Measurements from ENCODE around the gene OARD1. TPM values are rescaled to one million over a fixed set of nuclear protein-coding genes. Genes with fewer than 3 reads are reported as not detected.

The OARD1 gene
- total and polyA plus RNA-seq, 2 of the 8 experiments (the other 6 are each of a cell fraction or from before 2014, with no cell fraction given) = 16.8 to 35.8 TPM

DNA sequence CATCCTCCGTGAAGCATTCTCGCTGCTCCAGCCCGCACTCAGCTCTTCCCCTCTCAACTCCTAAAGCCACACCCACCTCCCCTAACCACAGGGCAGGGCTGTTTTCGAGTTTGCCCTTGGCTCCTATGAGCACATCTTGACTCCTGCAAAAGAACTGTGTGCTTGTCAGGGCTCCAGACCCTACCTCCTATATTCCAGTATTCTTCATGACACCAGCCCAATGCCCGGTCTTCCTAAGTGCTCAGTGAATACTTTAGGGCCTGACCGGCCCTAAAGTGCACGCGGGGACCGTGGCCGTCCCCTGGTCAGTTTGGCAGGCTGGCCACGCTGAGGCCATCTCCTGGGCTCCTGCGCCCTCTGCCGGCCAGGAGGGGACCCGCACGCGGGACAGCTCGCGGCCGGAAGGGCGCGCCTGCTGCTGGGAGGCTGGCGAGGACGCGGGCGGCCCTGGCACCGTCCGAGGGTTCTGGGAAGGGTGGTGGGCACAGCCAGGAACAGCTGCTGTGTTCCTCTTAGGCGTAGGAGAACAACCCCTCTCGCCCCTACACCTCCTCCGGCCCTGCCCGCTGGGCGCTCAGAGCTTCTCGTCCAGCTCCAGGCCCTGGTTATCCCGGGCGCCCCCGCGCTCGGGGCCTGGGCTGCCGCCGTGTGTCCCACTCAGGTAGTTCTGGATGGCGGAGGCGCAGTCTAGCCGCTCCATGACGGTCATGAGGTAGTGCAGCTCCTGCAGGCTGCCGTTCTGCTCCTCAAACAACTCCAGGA is 44.2 kb downstream of the OARD1 start:
- H3K79me2 ChIP-seq (ENCODE audit: control insufficient read depth in 1 of 2, insufficient read depth in 2 of 2, low read length in 2 of 2) = no peaks in the 10 kb centered on the region
- H3K14ac ChIP-seq (ENCODE audit: insufficient read length) = no peak overlapping the region
- peak overlapping the region; percentile 60 for H4K5ac ChIP-seq (ENCODE audit: insufficient read length, low read depth, low read length)
- POLR2A ChIA-PET (ENCODE audit: partially characterized antibody) = interaction anchor here (0.6 to 2.0 kb wide), 23 partner anchors 9 to 1646 kb away, joined by 3 to 9 read pairs (median 4); partner anchors contain the start of genes NFYA, OARD1 and UNC5CL
- peak overlapping the region; percentile 63; the same call in 1 of the 2 replicates for H2BK20ac ChIP-seq (ENCODE audit: low read length)
- H2BK120ac ChIP-seq (replicated peaks; ENCODE audit: low read depth, low read length) = no peak overlapping the region
- peak overlapping the region; percentile 95 for H4K91ac ChIP-seq (replicated peaks; ENCODE audit: insufficient read length, low read length)
- peak overlapping the region in 2 of 4 experiments; percentile 45 to 54; a peak in 5 of 7 replicates for H3K9ac ChIP-seq (replicated peaks in 1 of 4; ENCODE audit: extremely low read depth in 1 of 4, low read depth in 3 of 4, low read length in 3 of 4)
- peaks cover 7% of the 10 kb centered on the region for H3K23me2 ChIP-seq (ENCODE audit: low read depth, low read length)
- H3K18ac ChIP-seq (ENCODE audit: extremely low read depth, low read length) = peak overlapping the region; percentile 97
- no peaks in the 10 kb centered on the region for H3K36me3 ChIP-seq (ENCODE audit: control insufficient read depth in 2 of 4, insufficient read depth in 4 of 4, low read length in 3 of 4)
- CTCF ChIA-PET (ENCODE audit: partially characterized antibody) = interaction anchor here (0.6 to 11.8 kb wide), 56 partner anchors 9 to 429 kb away, joined by 3 to 199 read pairs (median 5); partner anchors contain the start of genes APOBEC2, TSPO2 and UNC5CL
- peak overlapping the region; percentile 30 to 68 (median 57) for H3K4me3 ChIP-seq (ENCODE audit: extremely low read depth in 1 of 4, insufficient read depth in 2 of 4, low read depth in 3 of 4, low read length in 4 of 4)
- H4K8ac ChIP-seq (ENCODE audit: extremely low read depth, insufficient read depth, low read length) = peak overlapping the region; percentile 85; the same call in 1 of the 2 replicates
- peak overlapping the region; percentile 66; the same call in 1 of the 2 replicates for H2BK5ac ChIP-seq (ENCODE audit: low read depth, low read length)
- no peaks in the 10 kb centered on the region for H3K79me1 ChIP-seq (ENCODE audit: low read depth, low read length)
- peak overlapping the region; percentile 77 for H3K56ac ChIP-seq (replicated peaks; ENCODE audit: insufficient read length, low read depth, low read length)
- H3K4ac ChIP-seq (replicated peaks; ENCODE audit: insufficient read length, low read depth, low read length) = peak overlapping the region; percentile 36
- peak overlapping the region; percentile 77 for H2AFZ ChIP-seq (ENCODE audit: low read length)
- no peak overlapping the region for H2AK5ac ChIP-seq (ENCODE audit: low read depth, low read length)
- peak overlapping the region; percentile 60 for H2BK12ac ChIP-seq (ENCODE audit: low read depth, low read length)
- FAIRE-seq (no peak), DNase-seq (ENCODE audit: low read depth in 1 of 2, low spot score in 2 of 2) (peak; percentile 60 to 97)
- H3K23ac ChIP-seq (ENCODE audit: insufficient read length) = no peak overlapping the region
- peaks cover 0 to 11% (median 3%) of the 10 kb centered on the region in 4 experiments; a peak in 5 of 7 replicates for H3K4me1 ChIP-seq (replicated peaks in 1 of 4; ENCODE audit: control insufficient read depth in 3 of 4, insufficient read depth in 4 of 4, low read length in 3 of 4)
- H3K27me3 ChIP-seq (replicated peaks in 1 of 4; ENCODE audit: control insufficient read depth in 3 of 4, extremely low read depth in 1 of 4, insufficient read depth in 3 of 4, low read length in 3 of 4) = no peaks in the 10 kb centered on the region; a peak in 1 of 7 replicates
- no peaks in the 10 kb centered on the region for H3K9me3 ChIP-seq (ENCODE audit: insufficient read depth in 2 of 2, low read depth in 1 of 2, low read length in 1 of 2)
- H2BK15ac ChIP-seq (ENCODE audit: low read length) = peak overlapping the region; percentile 84; the same call in 1 of the 2 replicates
- no peaks in the 10 kb centered on the region for H4K20me1 ChIP-seq (replicated peaks in 1 of 2; ENCODE audit: control insufficient read depth in 1 of 2, insufficient read depth in 2 of 2, low read length in 2 of 2)
- no peak overlapping the region; the same call in 1 of the 2 replicates for H3K27ac ChIP-seq (ENCODE audit: low read depth, low read length)
- WGBS, 2 experiments (ENCODE audit: extremely low coverage in 1 of 2, insufficient coverage in 1 of 2, insufficient read length in 1 of 2, insufficient replicate concordance in 2 of 2, low coverage in 1 of 2, low lambda C conversion rate in 2 of 2, missing lambda C conversion rate in 1 of 2) = 5% methylated on average over 45 of the region's 45 CpGs; no CpG with 5 or more reads in 1 of the 2 experiments
- H3K4me2 ChIP-seq (ENCODE audit: insufficient read depth in 1 of 2, low read depth in 2 of 2, low read length in 2 of 2) = peak overlapping the region; percentile 29 to 88
- TF ChIP-seq TAF7 (optimal IDR thresholded peaks at IDR 0.05; ENCODE audit: borderline replicate concordance, low read depth, low read length) (no peak), SP4 (IDR thresholded peaks at IDR 0.05; ENCODE audit: low read length) (no peak), RBBP5 (IDR thresholded peaks at IDR 0.05; ENCODE audit: borderline replicate concordance, low read depth, low read length) (no peak), CEBPB (IDR thresholded peaks at IDR 0.05; ENCODE audit: low read depth, low read length) (no peak), POLR2AphosphoS5 (IDR thresholded peaks at IDR 0.05; ENCODE audit: low read depth, low read length) (peak; percentile 22), CTBP2 (IDR thresholded peaks at IDR 0.05; ENCODE audit: borderline replicate concordance, insufficient read depth, insufficient read length, low read length) (peak; percentile 22), CHD1 (IDR thresholded peaks at IDR 0.05; ENCODE audit: low read depth, low read length) (no peak), KDM4A (IDR thresholded peaks at IDR 0.05; ENCODE audit: low read depth, low read length, severe bottlenecking) (peak; percentile 85), FOSL1 (IDR thresholded peaks at IDR 0.05; ENCODE audit: insufficient read depth, low read depth, low read length) (no peak)
